Activated gamma-delta T cell (primary cell): Measurements from ENCODE around the gene GLB1L3.

ENCODE experiments used
- DNase-seq: peaks from one replicate; lab custom pipeline; 2025; lab: John Stamatoyannopoulos, UW

GLB1L3 gene

GRCh38 chr11:134363161-134363560 lies 87.0 kb downstream of the GLB1L3 start:
- no peak for DNase-seq

GRCh38 chr11:134363592-134363991 lies 87.4 kb downstream of the GLB1L3 start:
- DNase-seq, result no peak

GRCh38 chr11:134364261-134364660 lies 88.1 kb downstream of the GLB1L3 start:
- no peak for DNase-seq

GRCh38 chr11:134365011-134365925 lies 89.1 kb downstream of the GLB1L3 start:
- DNase-seq, result no peak

GRCh38 chr11:134366254-134366653 lies 90.1 kb downstream of the GLB1L3 start:
- DNase-seq, result no peak

GRCh38 chr11:134367781-134368180 lies 91.6 kb downstream of the GLB1L3 start:
- no peak for DNase-seq
